Fibroblast of the aortic adventitia (primary cell): ENCODE data around the gene OR52L1. TPM values are rescaled to one million over a fixed set of nuclear protein-coding genes. Genes with fewer than 3 reads are reported as not detected.
"Not testable (repeated sequence)": the region's sequence is repeated elsewhere in the genome, so short reads cannot be mapped to it uniquely, and the experiment has no call there.

Experiments used
- DNase-seq: peaks from one replicate; pipeline ENCODE4 v3.0.0-alpha.2; 2010; ENCODE audit warnings: low read depth
- H3K4me3 ChIP-seq: 2 replicates; pipeline ENCODE4 v1.5.1; 2011; ENCODE audit warnings: low read depth, mild to moderate bottlenecking, control low read depth, low read length, moderate library complexity
- CTCF ChIP-seq: IDR thresholded peaks from 2 replicates; pipeline ENCODE4 v1.5.1; 2011; ENCODE audit warnings: mild to moderate bottlenecking, low read length, control low read depth, inconsistent platforms; ENCODE audit not compliant: insufficient read depth
- total RNA-seq: library from RNA; depleted of rRNA; stranded (reverse); fragments of >200 nt; gene quantifications from 2 replicates; pipeline ENCODE4 v1.2.3, GENCODE V29; 2012; ENCODE audit warnings: low replicate concordance

Gene OR52L1
- total RNA-seq, 1 donor, result not detected

- no peak for TF ChIP-seq CTCF
- peak; percentile 11 for DNase-seq
Measured at GRCh38 chr11:5992150-5992549, 5.4 kb upstream of the OR52L1 start.

GRCh38 chr11:5989203-5989602 lies 2.4 kb upstream of the OR52L1 start:
- no peak for TF ChIP-seq CTCF
- H3K4me3 ChIP-seq, result no peak overlapping the region
- no peak for DNase-seq

More at GRCh38 chr11:5992150-5992549, 5.4 kb upstream of the OR52L1 start:
- H3K4me3 ChIP-seq, result no peak overlapping the region

- peak; percentile 9 for TF ChIP-seq CTCF
- no peak overlapping the region for H3K4me3 ChIP-seq
- DNase-seq, result no peak
Measured at GRCh38 chr11:5983443-5983842, 3.3 kb downstream of the OR52L1 start.

GRCh38 chr11:5973530-5973929 lies 13.3 kb downstream of the OR52L1 start:
- no peak overlapping the region for H3K4me3 ChIP-seq
- DNase-seq, result no peak
- no peak for TF ChIP-seq CTCF

GRCh38 chr11:5968394-5968793 lies 18.4 kb downstream of the OR52L1 start, which contains the start of gene OR56A5:
TSS of gene OR56A5 (minus strand) at chr11:5968494. CDS start at chr11:5968494, 0 bp downstream.
- TF ChIP-seq CTCF, result no peak
- DNase-seq, result no peak
- H3K4me3 ChIP-seq, result no peak within 1 kb of the TSS

GRCh38 chr11:5967708-5968107 lies 19.1 kb downstream of the OR52L1 start:
- DNase-seq, result no peak
- no peak overlapping the region for H3K4me3 ChIP-seq
- TF ChIP-seq CTCF, result no peak

GRCh38 chr11:5966958-5967357 lies 19.8 kb downstream of the OR52L1 start:
- no peak for TF ChIP-seq CTCF
- no peak overlapping the region for H3K4me3 ChIP-seq
- no peak for DNase-seq

GRCh38 chr11:5960704-5961320 lies 26.0 kb downstream of the OR52L1 start:
- not testable (repeated sequence) for H3K4me3 ChIP-seq, DNase-seq
